Endothelial cell (in vitro differentiated cells): Measurements from ENCODE around the gene TRIM41. TPM values are rescaled to one million over a fixed set of nuclear protein-coding genes. Genes with fewer than 3 reads are reported as not detected.

Experiments
- DNase-seq: peaks from one replicate; pipeline ENCODE4 v3.0.0; 2021; ENCODE audit warnings: low spot score
- H3K27ac Mint-ChIP-seq: one replicate; pipeline ENCODE4 v1.8.0; 2021; ENCODE audit warnings: mixed read lengths, inconsistent platforms; ENCODE audit not compliant: unreplicated experiment
- H3K27me3 Mint-ChIP-seq: one replicate; pipeline ENCODE4 v1.8.0; 2021; ENCODE audit warnings: mild to moderate bottlenecking, moderate library complexity, mixed read lengths, inconsistent platforms; ENCODE audit not compliant: unreplicated experiment
- H3K36me3 Mint-ChIP-seq: one replicate; pipeline ENCODE4 v1.8.0; 2021; ENCODE audit warnings: mild to moderate bottlenecking, low read depth, mixed read lengths, inconsistent platforms; ENCODE audit not compliant: unreplicated experiment
- H3K4me1 Mint-ChIP-seq: one replicate; pipeline ENCODE4 v1.8.0; 2021; ENCODE audit warnings: mild to moderate bottlenecking, mixed read lengths, inconsistent platforms; ENCODE audit not compliant: unreplicated experiment
- H3K4me3 Mint-ChIP-seq: one replicate; pipeline ENCODE4 v1.8.0; 2021; ENCODE audit warnings: mild to moderate bottlenecking, mixed read lengths, inconsistent platforms; ENCODE audit not compliant: unreplicated experiment
- H3K9me3 Mint-ChIP-seq: one replicate; pipeline ENCODE4 v1.8.0; 2021; ENCODE audit warnings: mixed read lengths, inconsistent platforms; ENCODE audit not compliant: unreplicated experiment
- CTCF ChIP-seq: fragments of 200-600 bp; sonication (generic); IDR thresholded peaks from one replicate; pipeline ENCODE4 v1.5.0; 2021; ENCODE audit warnings: antibody characterized with exemption; ENCODE audit not compliant: unreplicated experiment
- total RNA-seq: library from RNA; stranded (reverse); fragmentation: NEBNext Ultra II Directional; extraction: Animal tissue kit (Norgen Biotek cat#: 25700); gene quantifications from one replicate; pipeline ENCODE4 v1.2.1, GENCODE V29; 2021; ENCODE audit not compliant: unreplicated experiment

Gene TRIM41
- total RNA-seq, 1 donor from 2014 or later = 21.8 TPM

GRCh38 chr5:181193656-181194055 is 29.4 kb upstream of the TRIM41 start:
- no peak for DNase-seq
- Mint-ChIP-seq H3K4me3 (no peak overlapping the region), H3K4me1 (peaks cover 14% of the 10 kb centered on the region), H3K36me3 (peaks cover 8% of the 10 kb centered on the region), H3K9me3 (peaks cover 1% of the 10 kb centered on the region), H3K27ac (no peak overlapping the region), H3K27me3 (peaks cover 43% of the 10 kb centered on the region)
- no peak for TF ChIP-seq CTCF

GRCh38 chr5:181194489-181195248 is 28.4 kb upstream of the TRIM41 start:
- peaks cover 40% of the 10 kb centered on the region for H3K27me3 Mint-ChIP-seq
- DNase-seq = no peak
- no peak overlapping the region for H3K4me3 Mint-ChIP-seq

GRCh38 chr5:181195249-181195761 is 27.8 kb upstream of the TRIM41 start:
- Mint-ChIP-seq H3K27ac (no peak overlapping the region), H3K4me3 (no peak overlapping the region), H3K4me1 (peaks cover 16% of the 10 kb centered on the region), H3K36me3 (peaks cover 3% of the 10 kb centered on the region), H3K9me3 (no peaks in the 10 kb centered on the region), H3K27me3 (peaks cover 34% of the 10 kb centered on the region)
- no peak for TF ChIP-seq CTCF
- no peak for DNase-seq

More at GRCh38 chr5:181194489-181195248, 28.4 kb upstream of the TRIM41 start:
- no peak for TF ChIP-seq CTCF
- Mint-ChIP-seq H3K36me3 (peaks cover 3% of the 10 kb centered on the region), H3K9me3 (no peaks in the 10 kb centered on the region), H3K4me1 (peaks cover 16% of the 10 kb centered on the region), H3K27ac (no peak overlapping the region)

DNA sequence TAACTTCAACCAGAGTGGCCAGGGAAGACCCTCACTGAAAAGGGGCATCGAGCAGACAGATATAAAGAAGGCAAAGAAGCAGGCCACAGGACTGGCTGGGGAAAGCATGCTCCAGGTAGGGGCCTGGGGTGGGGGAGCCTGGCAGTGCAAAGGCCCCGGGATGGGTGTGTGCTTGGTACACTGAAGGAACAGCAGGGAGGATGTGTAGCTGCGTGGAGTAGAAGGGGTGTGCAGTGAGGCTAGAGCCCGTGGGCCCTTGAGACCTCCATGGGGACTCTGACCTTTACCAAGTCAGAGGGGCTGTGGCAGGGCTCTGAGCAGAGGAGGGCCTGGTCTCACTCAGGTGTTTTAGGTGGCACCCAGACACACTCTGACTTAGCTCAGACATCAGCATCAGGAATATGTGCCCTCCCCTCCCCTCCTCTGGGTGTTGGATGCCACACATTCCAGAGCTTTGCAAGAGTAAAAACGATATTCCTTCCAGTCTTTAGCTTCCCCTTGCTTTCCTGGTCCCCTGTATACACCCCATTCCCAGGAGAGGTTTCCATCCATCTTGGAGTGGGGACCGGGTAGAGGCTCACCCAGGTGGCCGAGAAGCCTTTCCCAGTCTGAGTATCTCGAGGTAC is 25.6 kb upstream of the TRIM41 start:
- Mint-ChIP-seq H3K9me3 (no peaks in the 10 kb centered on the region), H3K4me3 (no peak overlapping the region), H3K27ac (no peak overlapping the region), H3K4me1 (peaks cover 12% of the 10 kb centered on the region), H3K36me3 (peaks cover 3% of the 10 kb centered on the region), H3K27me3 (peaks cover 25% of the 10 kb centered on the region)
- DNase-seq = no peak
- no peak for TF ChIP-seq CTCF

GRCh38 chr5:181198106-181198685 is 24.9 kb upstream of the TRIM41 start:
- no peaks in the 10 kb centered on the region for H3K9me3 Mint-ChIP-seq
- no peak overlapping the region for H3K4me3 Mint-ChIP-seq
- no peak overlapping the region for H3K27ac Mint-ChIP-seq
- TF ChIP-seq CTCF = no peak
- peaks cover 21% of the 10 kb centered on the region for H3K27me3 Mint-ChIP-seq
- peaks cover 9% of the 10 kb centered on the region for H3K4me1 Mint-ChIP-seq
- DNase-seq = no peak
- H3K36me3 Mint-ChIP-seq = peaks cover 3% of the 10 kb centered on the region
